ENCODE measurements around the gene FCHSD2. TPM values are rescaled to one million over a fixed set of nuclear protein-coding genes. Genes with fewer than 3 reads are reported as not detected.

FCHSD2 gene
- polyA plus RNA-seq, 2 of the 4 experiments (the other 2 are of a cell fraction) = 10.5 to 19.0 TPM

GRCh38 chr11:73117071-73117470 is 25.0 kb downstream of the FCHSD2 start:
- H3K9me3 ChIP-seq = no peaks in the 10 kb centered on the region
- WGBS (ENCODE audit: missing lambda C conversion rate) = 89% methylated on average over 2 of the region's 2 CpGs
- CTCF ChIA-PET = interaction anchor here (1.9 kb wide), 1 partner anchor 25 kb away, joined by 5 read pairs; the partner anchor contains the start of gene FCHSD2
- no peak for TF ChIP-seq NR3C1 (IDR thresholded peaks at IDR 0.05)
- no peak for TF ChIP-seq NPAS2 (CRISPR knock-in tag; IDR thresholded peaks at IDR 0.05; ENCODE audit: borderline replicate concordance)
- TF ChIP-seq JUNB (IDR thresholded peaks at IDR 0.05) = no peak
- no peak for TF ChIP-seq KDM1A (IDR thresholded peaks at IDR 0.05; ENCODE audit: low read depth)
- no peak for TF ChIP-seq CBX8 (IDR thresholded peaks at IDR 0.05)
- TF ChIP-seq TP53 (CRISPR knock-in tag; IDR thresholded peaks at IDR 0.05) = no peak
- no peak for TF ChIP-seq EHF (CRISPR knock-in tag; IDR thresholded peaks at IDR 0.05)
- no peak for TF ChIP-seq JUN (IDR thresholded peaks at IDR 0.05)
- TF ChIP-seq ZC3H11A (IDR thresholded peaks at IDR 0.05) = no peak
- TF ChIP-seq RNF2 (IDR thresholded peaks at IDR 0.05; ENCODE audit: borderline replicate concordance, low read depth) = no peak
- H3K4me1 ChIP-seq = no peaks in the 10 kb centered on the region
- no peak for FAIRE-seq
- H3K4me3 ChIP-seq = no peak overlapping the region
- POLR2A ChIA-PET = no interaction called here
- DNase-seq (ENCODE audit: low read depth in 1 of 2, low spot score in 1 of 2) = no peak
- no peak for ATAC-seq
- no peak overlapping the region for H3K4me2 ChIP-seq
- H3K27ac ChIP-seq = no peak overlapping the region

- Histone ChIP-seq H3K9me3 (no peaks in the 10 kb centered on the region), H3K4me1 (no peaks in the 10 kb centered on the region), H3K4me3 (no peak overlapping the region), H3K27ac (no peak overlapping the region), H3K4me2 (no peak overlapping the region)
- no peak for DNase-seq (ENCODE audit: low read depth in 1 of 2, low spot score in 1 of 2)
- TF ChIP-seq PBX3 (IDR thresholded peaks at IDR 0.05) = no peak
- TF ChIP-seq TP53 (CRISPR knock-in tag; IDR thresholded peaks at IDR 0.05) = no peak
- TF ChIP-seq MAX (IDR thresholded peaks at IDR 0.05) = no peak
- no peak for TF ChIP-seq ZSCAN20 (CRISPR knock-in tag; IDR thresholded peaks at IDR 0.05)
- TF ChIP-seq MYC (IDR thresholded peaks at IDR 0.05; ENCODE audit: borderline replicate concordance, low read length) = no peak
- no peak for ATAC-seq
- ChIA-PET POLR2A (no interaction called here), CTCF (interaction anchor here (1.9 kb wide), 1 partner anchor 26 kb away, joined by 5 read pairs; the partner anchor contains the start of gene FCHSD2)
- no peak for FAIRE-seq
- 93% methylated on average over 8 of the region's 8 CpGs for WGBS (ENCODE audit: missing lambda C conversion rate)
Measured at GRCh38 chr11:73116636-73117035, 25.5 kb downstream of the FCHSD2 start.

- ChIA-PET POLR2A (interaction anchor here (0.8 kb wide), 1 partner anchor 67 kb away, joined by 3 read pairs; no protein-coding TSS in a partner anchor), CTCF (no interaction called here)
- Histone ChIP-seq H3K4me3 (no peak overlapping the region), H3K4me2 (no peak overlapping the region), H3K4me1 (no peaks in the 10 kb centered on the region), H3K9me3 (no peaks in the 10 kb centered on the region), H3K27ac (no peak overlapping the region)
- TF ChIP-seq FOXS1 (CRISPR knock-in tag; IDR thresholded peaks at IDR 0.05) (no peak), USF2 (IDR thresholded peaks at IDR 0.05) (no peak), CHD2 (IDR thresholded peaks at IDR 0.05; ENCODE audit: low read length, partially characterized antibody) (no peak), BCL3 (IDR thresholded peaks at IDR 0.05) (no peak), CHD4 (IDR thresholded peaks at IDR 0.05; ENCODE audit: borderline replicate concordance) (no peak), HMGXB4 (CRISPR knock-in tag; IDR thresholded peaks at IDR 0.05; ENCODE audit: borderline replicate concordance) (no peak), EHF (CRISPR knock-in tag; IDR thresholded peaks at IDR 0.05) (no peak)
- FAIRE-seq (no peak), ATAC-seq (no peak), DNase-seq (ENCODE audit: low read depth in 1 of 2, low spot score in 1 of 2) (no peak)
- WGBS (ENCODE audit: missing lambda C conversion rate) = 94% methylated on average over 6 of the region's 6 CpGs
Measured at GRCh38 chr11:73114835-73115220, 27.3 kb downstream of the FCHSD2 start.
